Panc1 (cell line): Measurements from ENCODE around the gene BHLHA15. TPM values are rescaled to one million over a fixed set of nuclear protein-coding genes. Genes with fewer than 3 reads are reported as not detected.

ENCODE experiments used
- ATAC-seq: fragments of 200-7000 bp; cut with Tn5 transposase; 2 replicates; pipeline ENCODE4 v1.9.1; 2020; ENCODE audit warnings: mild to moderate bottlenecking, moderate library complexity
- BruUV-seq: library from RNA; stranded (reverse); fragments of 400-500 nt; replicated peaks from 2 replicates; lab custom pipeline; 2021; lab: Mats Ljungman, UMichigan
- CTCF ChIA-PET: fragments of 300-600 bp; sonication (Branson Sonifier 250); formaldehyde crosslinking; loops from one replicate; lab custom pipeline; 2022; ENCODE audit warnings: antibody characterized with exemption; lab: Charles Lee
- POLR2A ChIA-PET: fragments of 300-600 bp; sonication (Branson Sonifier 250); formaldehyde crosslinking; loops from one replicate; lab custom pipeline; 2022; ENCODE audit warnings: antibody characterized with exemption; lab: Charles Lee
- DNase-seq: peaks from one replicate; pipeline ENCODE4 v3.0.0-alpha.2; 2010; ENCODE audit warnings: low read depth, low spot score
- H3K27ac ChIP-seq: 2 replicates; pipeline ENCODE4 v1.5.1; 2011; ENCODE audit warnings: mild to moderate bottlenecking, low read length, inconsistent platforms
- H3K27me3 ChIP-seq: fragments of 200-500 bp; sonication (Bioruptor generic); 2 replicates; pipeline ENCODE4 v1.6.0; 2014; ENCODE audit warnings: low read length, inconsistent platforms; ENCODE audit not compliant: control insufficient read depth, insufficient read depth
- H3K36me3 ChIP-seq: fragments of 200-500 bp; sonication (Bioruptor generic); 2 replicates; pipeline ENCODE4 v1.5.1; 2014; ENCODE audit warnings: inconsistent platforms, mild to moderate bottlenecking, low read length, moderate library complexity; ENCODE audit not compliant: control insufficient read depth, insufficient read depth
- H3K4me1 ChIP-seq: 2 replicates; pipeline ENCODE4 v1.5.1; 2011; ENCODE audit warnings: inconsistent platforms, mild to moderate bottlenecking, low read length, moderate library complexity; ENCODE audit not compliant: control insufficient read depth, insufficient read depth
- H3K4me3 ChIP-seq, 2 experiments: 2 replicates each; pipeline ENCODE4 v1.5.1; 2011 to 2012; ENCODE audit warnings: low read depth in 2 of 2, low read length in 2 of 2, mild to moderate bottlenecking in 2 of 2, inconsistent platforms in 1 of 2, moderate library complexity in 1 of 2
- H3K9me3 ChIP-seq: fragments of 200-500 bp; sonication (Bioruptor generic); 2 replicates; pipeline ENCODE4 v1.5.1; 2014; ENCODE audit warnings: low read depth, mild to moderate bottlenecking, inconsistent platforms, low read length, moderate library complexity; ENCODE audit not compliant: control insufficient read depth, insufficient read depth
- CTCF ChIP-seq: fragments of 450-650 bp; IDR thresholded peaks from 2 replicates; pipeline ENCODE4 v1.5.1; 2017; ENCODE audit warnings: mild to moderate bottlenecking
- POLR2AphosphoS5 ChIP-seq: IDR thresholded peaks from 2 replicates; pipeline ENCODE4 v1.6.1; 2012; ENCODE audit warnings: mild to moderate bottlenecking, low read depth, low read length, moderate library complexity
- SIN3A ChIP-seq: IDR thresholded peaks from 2 replicates; pipeline ENCODE4 v1.6.1; 2012; ENCODE audit warnings: low read depth, mild to moderate bottlenecking, low read length, moderate library complexity, borderline replicate concordance; ENCODE audit not compliant: insufficient read depth
- TCF7L2 ChIP-seq: IDR thresholded peaks from 2 replicates; pipeline ENCODE4 v1.6.1; 2011; ENCODE audit warnings: mild to moderate bottlenecking, low read depth, low read length, inconsistent platforms
- in situ Hi-C: cut with HindIII; loops from 2 replicates; pipeline ENCODE4 v1.10.0; 2016; ENCODE audit warnings: low sequenced_read_pairs, low pct_unique_long_range_greater_than_20kb
- intact Hi-C: fragments of 100-400 bp; cut with micrococcal nuclease; formaldehyde crosslinking; loops from one replicate; pipeline ENCODE4 v1.10.0; 2022; ENCODE audit not compliant: unreplicated experiment
- total RNA-seq: library from RNA; stranded (reverse); gene quantifications from one replicate; pipeline ENCODE4 v1.2.1, GENCODE V29; 2021; ENCODE audit not compliant: unreplicated experiment
- TF ChIP-seq, protein P1 (sequence below), 2 experiments: IDR thresholded peaks; 2 replicates each; pipeline ENCODE4 v1.6.1; 2011 to 2012; ENCODE audit warnings: low read depth in 2 of 2, control low read depth in 1 of 2, low read length in 1 of 2, mild to moderate bottlenecking in 1 of 2, moderate library complexity in 1 of 2; ENCODE audit not compliant: insufficient read depth in 1 of 2

Gene BHLHA15
- total RNA-seq, 1 experiment from 2014 or later, result 0.26 TPM

- TF ChIP-seq CTCF, result no peak
- TF ChIP-seq, protein P1, sequence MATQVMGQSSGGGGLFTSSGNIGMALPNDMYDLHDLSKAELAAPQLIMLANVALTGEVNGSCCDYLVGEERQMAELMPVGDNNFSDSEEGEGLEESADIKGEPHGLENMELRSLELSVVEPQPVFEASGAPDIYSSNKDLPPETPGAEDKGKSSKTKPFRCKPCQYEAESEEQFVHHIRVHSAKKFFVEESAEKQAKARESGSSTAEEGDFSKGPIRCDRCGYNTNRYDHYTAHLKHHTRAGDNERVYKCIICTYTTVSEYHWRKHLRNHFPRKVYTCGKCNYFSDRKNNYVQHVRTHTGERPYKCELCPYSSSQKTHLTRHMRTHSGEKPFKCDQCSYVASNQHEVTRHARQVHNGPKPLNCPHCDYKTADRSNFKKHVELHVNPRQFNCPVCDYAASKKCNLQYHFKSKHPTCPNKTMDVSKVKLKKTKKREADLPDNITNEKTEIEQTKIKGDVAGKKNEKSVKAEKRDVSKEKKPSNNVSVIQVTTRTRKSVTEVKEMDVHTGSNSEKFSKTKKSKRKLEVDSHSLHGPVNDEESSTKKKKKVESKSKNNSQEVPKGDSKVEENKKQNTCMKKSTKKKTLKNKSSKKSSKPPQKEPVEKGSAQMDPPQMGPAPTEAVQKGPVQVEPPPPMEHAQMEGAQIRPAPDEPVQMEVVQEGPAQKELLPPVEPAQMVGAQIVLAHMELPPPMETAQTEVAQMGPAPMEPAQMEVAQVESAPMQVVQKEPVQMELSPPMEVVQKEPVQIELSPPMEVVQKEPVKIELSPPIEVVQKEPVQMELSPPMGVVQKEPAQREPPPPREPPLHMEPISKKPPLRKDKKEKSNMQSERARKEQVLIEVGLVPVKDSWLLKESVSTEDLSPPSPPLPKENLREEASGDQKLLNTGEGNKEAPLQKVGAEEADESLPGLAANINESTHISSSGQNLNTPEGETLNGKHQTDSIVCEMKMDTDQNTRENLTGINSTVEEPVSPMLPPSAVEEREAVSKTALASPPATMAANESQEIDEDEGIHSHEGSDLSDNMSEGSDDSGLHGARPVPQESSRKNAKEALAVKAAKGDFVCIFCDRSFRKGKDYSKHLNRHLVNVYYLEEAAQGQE (IDR thresholded peaks at IDR 0.05; ENCODE audit: insufficient read depth in 1 of 2, low read depth in 2 of 2, low read length in 1 of 2), result no peak
- no peak for TF ChIP-seq TCF7L2
- no peak for TF ChIP-seq POLR2AphosphoS5
- no peak for TF ChIP-seq SIN3A
- H3K36me3 ChIP-seq, result peaks cover 5% of the 10 kb centered on the region; the same call in 1 of the 2 replicates
- in situ Hi-C loops (no loop called here), intact Hi-C loops (no loop called here)
- H3K4me3 ChIP-seq, result no peak overlapping the region
- no peak overlapping the region for H3K27ac ChIP-seq
- H3K27me3 ChIP-seq, result no peaks in the 10 kb centered on the region
- no peak for ATAC-seq
- no peak for DNase-seq
- BruUV-seq, result no TSS peak
- CTCF ChIA-PET, result no interaction called here
- H3K4me1 ChIP-seq, result peaks cover 3% of the 10 kb centered on the region; the same call in 1 of the 2 replicates
- POLR2A ChIA-PET, result no interaction called here
- no peaks in the 10 kb centered on the region for H3K9me3 ChIP-seq
These were observed 39.8 kb upstream of the BHLHA15 start for GRCh38 chr7:98171449-98171848.

- CTCF ChIA-PET, result no interaction called here
- no TSS peak for BruUV-seq
- Histone ChIP-seq H3K4me1 (no peaks in the 10 kb centered on the region), H3K27ac (no peak overlapping the region), H3K4me3 (no peak overlapping the region), H3K9me3 (no peaks in the 10 kb centered on the region), H3K36me3 (peaks cover 5% of the 10 kb centered on the region; the same call in 1 of the 2 replicates), H3K27me3 (no peaks in the 10 kb centered on the region)
- ATAC-seq (no peak), DNase-seq (no peak)
- TF ChIP-seq, protein P1 (IDR thresholded peaks at IDR 0.05; ENCODE audit: insufficient read depth in 1 of 2, low read depth in 2 of 2, low read length in 1 of 2), result no peak
- TF ChIP-seq CTCF (no peak), SIN3A (no peak), POLR2AphosphoS5 (no peak), TCF7L2 (no peak)
- POLR2A ChIA-PET, result no interaction called here
- intact Hi-C loops (no loop called here), in situ Hi-C loops (no loop called here)
These were observed 36.6 kb upstream of the BHLHA15 start for GRCh38 chr7:98174334-98175259.
